Endodermal cell (in vitro differentiated cells): Measurements from ENCODE around the gene SPINK4. TPM values are rescaled to one million over a fixed set of nuclear protein-coding genes. Genes with fewer than 3 reads are reported as not detected.

Experiments used
- DNase-seq: peaks from one replicate; pipeline ENCODE4 v3.0.0-alpha.2; 2017
- H3K27ac ChIP-seq: 2 replicates; pipeline ENCODE4 v1.5.1; 2013; ENCODE audit warnings: mild to moderate bottlenecking, low read depth, low read length, moderate library complexity
- H3K27me3 ChIP-seq: 2 replicates; pipeline ENCODE4 v1.6.1; 2013; ENCODE audit warnings: mild to moderate bottlenecking, low read length, moderate library complexity; ENCODE audit not compliant: insufficient read depth, control insufficient read depth, poor library complexity, severe bottlenecking
- H3K36me3 ChIP-seq: 2 replicates; pipeline ENCODE4 v1.7.0; 2013; ENCODE audit warnings: mild to moderate bottlenecking, low read length, moderate library complexity; ENCODE audit not compliant: control insufficient read depth, insufficient read depth
- H3K4me1 ChIP-seq: one replicate; pipeline ENCODE4 v1.7.0; 2013; ENCODE audit warnings: low read length; ENCODE audit not compliant: control insufficient read depth, insufficient read depth
- H3K4me3 ChIP-seq: 2 replicates; pipeline ENCODE4 v1.5.1; 2013; ENCODE audit warnings: mild to moderate bottlenecking, low read length, moderate library complexity
- H3K9ac ChIP-seq: 2 replicates; pipeline ENCODE4 v1.6.1; 2013; ENCODE audit warnings: mild to moderate bottlenecking, low read length, moderate library complexity; ENCODE audit not compliant: poor library complexity, severe bottlenecking; ENCODE audit errors: extremely low read depth
- H3K9me3 ChIP-seq: 2 replicates; pipeline ENCODE4 v1.6.1; 2013; ENCODE audit warnings: mild to moderate bottlenecking, low read length, moderate library complexity; ENCODE audit not compliant: control insufficient read depth
- H3K27ac Mint-ChIP-seq: 2 replicates; pipeline ENCODE4 v1.8.0; 2020; ENCODE audit warnings: mixed read lengths
- H3K27me3 Mint-ChIP-seq: 2 replicates; pipeline ENCODE4 v1.8.0; 2021; ENCODE audit warnings: mild to moderate bottlenecking, mixed read lengths; ENCODE audit not compliant: insufficient read depth
- H3K36me3 Mint-ChIP-seq: 2 replicates; pipeline ENCODE4 v1.8.0; 2020; ENCODE audit warnings: low read depth, mixed read lengths
- H3K4me1 Mint-ChIP-seq: 2 replicates; pipeline ENCODE4 v1.8.0; 2020; ENCODE audit warnings: mixed read lengths
- H3K4me3 Mint-ChIP-seq: 2 replicates; pipeline ENCODE4 v1.8.0; 2020; ENCODE audit warnings: mild to moderate bottlenecking, moderate library complexity, mixed read lengths
- H3K9me3 Mint-ChIP-seq: 2 replicates; pipeline ENCODE4 v1.8.0; 2020; ENCODE audit warnings: mild to moderate bottlenecking, mixed read lengths
- CTCF ChIP-seq: fragments of 200-600 bp; sonication (generic); conservative IDR thresholded peaks from 2 replicates; pipeline ENCODE4 v1.5.0; 2021; ENCODE audit warnings: antibody characterized with exemption, mild to moderate bottlenecking
- WGBS, 2 experiments: methylation state at CpG; one replicate each; pipeline versions ENCODE4 v1.1.5 to v1.1.7; 2013; ENCODE audit warnings: missing lambda C conversion rate in 2 of 2, mixed read lengths in 1 of 2; ENCODE audit not compliant: insufficient coverage in 1 of 2, insufficient read length in 1 of 2; 5-methylcytosine and 5-hydroxymethylcytosine counted together
- total RNA-seq, 2 donors: library from RNA; stranded (reverse); fragmentation: NEBNext Ultra II Directional in 1 of 2; extraction: Animal tissue kit (Norgen Biotek cat#: 25700) in 1 of 2; gene quantifications; 2 replicates in 1 of 2; 3 replicates in 1 of 2; pipeline ENCODE4 v1.2.1, GENCODE V29; 2021

The SPINK4 gene
- total RNA-seq, 2 donors from 2014 or later = 1.3 to 1.4 TPM

DNA sequence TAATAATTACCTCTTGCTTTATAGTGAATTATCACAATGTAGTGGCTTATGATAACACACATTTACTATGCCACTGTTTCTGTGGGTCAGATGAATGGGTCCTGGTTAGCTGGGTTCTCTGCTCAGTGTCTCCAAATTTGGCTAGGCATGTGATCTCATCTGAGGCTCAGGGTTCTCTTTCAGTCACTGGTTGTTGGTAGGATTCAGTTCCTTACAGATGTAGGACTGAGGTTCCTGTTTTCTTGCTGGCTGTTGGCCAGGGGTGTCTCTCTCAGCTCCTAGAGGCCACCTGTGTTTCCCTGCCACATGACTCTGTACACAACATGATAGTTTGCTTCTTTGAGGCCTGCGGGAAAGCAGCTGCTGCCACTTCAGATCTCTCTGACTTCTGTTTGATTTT is 57.5 kb downstream of the SPINK4 start:
- Histone ChIP-seq H3K4me3 (no peak overlapping the region), H3K36me3 (peaks cover 98% of the 10 kb centered on the region), H3K4me1 (peaks cover 5% of the 10 kb centered on the region), H3K9ac (no peak overlapping the region), H3K27me3 (no peaks in the 10 kb centered on the region), H3K9me3 (no peaks in the 10 kb centered on the region), H3K27ac (no peak overlapping the region)
- Mint-ChIP-seq H3K9me3 (no peaks in the 10 kb centered on the region), H3K4me3 (no peak overlapping the region), H3K36me3 (peaks cover 55% of the 10 kb centered on the region), H3K27ac (peak overlapping the region; percentile 42), H3K4me1 (peaks cover 12% of the 10 kb centered on the region), H3K27me3 (no peaks in the 10 kb centered on the region)
- 85% methylated on average over 1 of the region's 1 CpG; no CpG with 5 or more reads in 1 of the 2 experiments for WGBS, 2 experiments
- no peak for TF ChIP-seq CTCF
- no peak for DNase-seq

Other genes starting within 250 kb of the SPINK4 start
- 10 to 100 TPM; 49.0 to 72.6 TPM for gene APTX, start 238.5 kb upstream of the SPINK4 start, total RNA-seq
- gene DNAJA1, start 214.9 kb upstream of the SPINK4 start, total RNA-seq = 100 to 1,000 TPM; 139 to 172 TPM
- gene SMU1, start 163.5 kb upstream of the SPINK4 start, total RNA-seq = 10 to 100 TPM; 25.0 to 28.7 TPM
- 10 to 100 TPM; 62.9 to 92.6 TPM for gene B4GALT1, start 72.8 kb upstream of the SPINK4 start, total RNA-seq
- 10 to 100 TPM; 38.7 to 39.9 TPM for gene BAG1, start 24.5 kb downstream of the SPINK4 start, total RNA-seq
- gene CHMP5, start 24.9 kb downstream of the SPINK4 start, total RNA-seq = 10 to 100 TPM; 62.9 to 80.2 TPM
- 10 to 100 TPM; 23.1 to 24.0 TPM for gene NFX1, start 50.3 kb downstream of the SPINK4 start, total RNA-seq
- under 1 TPM in 1 of 2 donors, not detected in 1; 0.38 TPM for gene AQP7, start 162.4 kb downstream of the SPINK4 start, total RNA-seq
- 1 to 10 TPM; 2.2 to 2.7 TPM for gene AQP3, start 207.4 kb downstream of the SPINK4 start, total RNA-seq
- 10 to 100 TPM; 34.2 to 34.6 TPM for gene NOL6, start 233.8 kb downstream of the SPINK4 start, total RNA-seq